Measurements from ENCODE around the gene DBN1.

GRCh38 chr5:177505075-177505474 is 31.6 kb upstream of the DBN1 start:
- TF ChIP-seq POLR2A (IDR thresholded peaks at IDR 0.05) (no peak), CTCF (IDR thresholded peaks at IDR 0.05) (no peak)

Data from ovary (tissue), 3 donors.